Left ventricle myocardium superior (tissue), 1 donor: ENCODE data around the gene CACFD1. TPM values are rescaled to one million over a fixed set of nuclear protein-coding genes. Genes with fewer than 3 reads are reported as not detected.

Experiments
- total RNA-seq: library from RNA; stranded (reverse); fragmentation: NEBNext Ultra II Directional; extraction: Animal tissue kit (Norgen Biotek cat#: 25700); gene quantifications from one replicate; pipeline ENCODE4 v1.2.1, GENCODE V29; 2021
- donor health status: DM: no; HTN: yes; CAD: no; lungs with severe emphysema.

The CACFD1 gene
- total RNA-seq, 1 donor from 2014 or later, result 11.8 TPM

Other genes with a start within 250 kb of the CACFD1 start
- gene ABO, start 184.8 kb upstream of the CACFD1 start, total RNA-seq, result 1.7 TPM
- 11.9 TPM for gene SURF6, start 123.8 kb upstream of the CACFD1 start, total RNA-seq
- 21.5 TPM for gene MED22, start 111.8 kb upstream of the CACFD1 start, total RNA-seq
- 898 TPM for gene RPL7A, start 111.8 kb upstream of the CACFD1 start, total RNA-seq
- 64.3 TPM for gene SURF1, start 103.5 kb upstream of the CACFD1 start, total RNA-seq
- 14.5 TPM for gene SURF2, start 103.4 kb upstream of the CACFD1 start, total RNA-seq
- gene SURF4, start 83.9 kb upstream of the CACFD1 start, total RNA-seq, result 66.5 TPM
- gene STKLD1, start 83.6 kb upstream of the CACFD1 start, total RNA-seq, result 0.17 TPM
- 18.7 TPM for gene REXO4, start 42.0 kb upstream of the CACFD1 start, total RNA-seq
- gene ADAMTS13, start 37.6 kb upstream of the CACFD1 start, total RNA-seq, result 3.1 TPM
- 2.4 TPM for gene SLC2A6, start 19.1 kb downstream of the CACFD1 start, total RNA-seq
- not detected for gene MYMK, start 65.0 kb downstream of the CACFD1 start, total RNA-seq
- gene ADAMTSL2, start 74.7 kb downstream of the CACFD1 start, total RNA-seq, result 5.1 TPM
- gene FAM163B, start 149.4 kb downstream of the CACFD1 start, total RNA-seq, result not detected
- gene DBH, start 176.4 kb downstream of the CACFD1 start, total RNA-seq, result not detected